NCI-H2196 treated with DMSO at 0.1 percent for 48 hours (cell line): ENCODE measurements around the gene KCNB1.

Experiments used
- DNase-seq: peaks from one replicate; lab custom pipeline; 2025; ENCODE audit not compliant: unreplicated experiment; lab: John Stamatoyannopoulos, UW

Gene KCNB1

DNA sequence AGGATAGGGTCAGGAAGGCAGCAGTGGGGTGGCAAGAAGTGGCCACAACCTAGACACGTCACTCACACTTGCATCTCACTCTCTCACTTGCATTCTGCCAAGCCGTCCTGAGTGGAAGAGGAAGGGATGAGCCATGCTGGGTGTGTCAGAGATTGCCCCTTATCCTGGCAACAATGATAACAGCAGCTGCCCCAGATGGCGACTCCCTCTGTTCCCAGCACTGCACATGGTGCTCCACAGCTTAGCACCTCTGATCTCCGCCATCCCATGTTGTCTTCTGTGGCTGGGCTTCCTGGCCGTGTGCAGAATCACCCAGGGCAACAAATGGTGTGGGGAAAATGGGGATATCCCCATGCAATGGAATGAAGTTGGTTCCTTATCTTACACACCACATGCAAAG, 11.1 kb downstream of the KCNB1 start:
- no peak for DNase-seq

DNA sequence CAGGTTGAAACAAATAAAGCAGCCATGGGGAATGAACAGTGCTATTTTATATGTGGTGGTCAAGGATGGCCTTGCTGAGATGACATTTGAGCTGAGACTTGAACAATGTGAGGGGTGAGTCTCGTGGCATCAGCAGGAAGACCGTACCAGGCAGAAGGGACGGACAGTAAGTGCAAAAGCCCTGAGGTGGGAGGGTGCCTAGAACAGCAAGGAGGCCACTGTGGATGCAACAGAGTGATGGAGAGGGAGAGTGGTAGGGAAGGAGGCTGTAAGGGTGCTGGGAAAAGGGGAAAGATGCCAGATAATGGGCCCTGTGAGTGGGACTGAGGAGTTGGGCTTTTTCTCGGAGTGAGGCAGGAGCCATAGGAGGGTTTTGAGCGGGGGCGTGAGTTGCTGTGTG, 11.5 kb downstream of the KCNB1 start:
- DNase-seq: no peak

- no peak for DNase-seq
Observed at GRCh38 chr20:49469060-49469459, 13.4 kb downstream of the KCNB1 start.

DNA sequence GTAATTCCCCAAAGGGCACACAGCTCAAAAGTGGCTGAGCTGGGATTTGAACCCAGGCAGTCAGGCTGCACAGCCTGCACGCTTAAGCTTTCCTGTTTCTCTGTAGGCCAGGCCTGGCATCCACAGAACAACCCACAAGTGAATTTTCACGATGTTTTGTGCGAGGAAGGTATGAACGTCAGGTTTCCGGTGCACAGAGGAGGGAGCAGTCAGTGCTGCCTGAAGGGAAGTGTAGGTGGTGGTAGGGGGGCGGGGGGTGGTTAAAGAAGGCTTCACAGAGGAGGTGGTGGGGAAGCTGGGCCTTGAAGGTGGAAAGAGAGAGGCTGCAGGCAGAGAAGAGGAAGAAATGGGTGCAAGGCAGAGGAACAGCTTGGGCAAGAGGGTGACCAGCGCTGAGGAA, 14.1 kb downstream of the KCNB1 start:
- DNase-seq: no peak

DNA sequence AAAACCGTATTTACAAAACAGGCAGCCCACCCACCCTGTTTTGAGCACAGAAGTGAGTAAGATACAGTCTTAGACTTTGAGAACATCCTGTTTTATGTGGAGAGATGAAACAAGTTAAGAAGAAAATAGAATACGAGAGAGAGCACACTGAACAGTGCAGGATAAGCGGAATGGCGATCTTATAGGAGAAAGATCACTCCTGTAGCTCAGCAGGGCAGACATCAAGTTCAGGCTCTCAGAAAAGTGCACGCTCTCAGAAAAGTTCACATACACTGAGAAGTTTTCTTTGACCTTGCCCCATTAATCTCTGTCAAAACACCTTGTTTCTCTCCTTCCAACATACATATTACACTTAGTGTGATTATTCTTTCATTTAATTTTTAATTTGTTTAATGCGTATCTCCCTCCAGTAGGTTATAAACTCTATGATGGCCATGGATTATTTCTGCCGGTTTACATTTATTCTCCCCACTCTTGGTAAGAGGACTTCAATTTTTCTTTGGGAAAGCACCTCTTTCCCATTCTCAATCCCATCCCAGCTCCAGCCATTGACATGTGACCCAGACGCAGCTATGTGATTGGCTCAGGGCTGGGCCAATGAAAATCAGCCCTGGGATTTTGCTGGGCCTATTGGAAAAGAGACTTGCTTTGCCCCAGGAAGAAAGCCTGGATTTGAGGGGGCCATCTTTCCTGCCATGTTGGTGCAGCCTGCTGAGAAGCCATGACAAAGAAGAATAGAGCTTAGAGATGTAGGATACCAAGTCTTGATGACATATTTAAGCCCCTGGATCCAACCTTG, 16.2 kb downstream of the KCNB1 start:
- no peak for DNase-seq

DNA sequence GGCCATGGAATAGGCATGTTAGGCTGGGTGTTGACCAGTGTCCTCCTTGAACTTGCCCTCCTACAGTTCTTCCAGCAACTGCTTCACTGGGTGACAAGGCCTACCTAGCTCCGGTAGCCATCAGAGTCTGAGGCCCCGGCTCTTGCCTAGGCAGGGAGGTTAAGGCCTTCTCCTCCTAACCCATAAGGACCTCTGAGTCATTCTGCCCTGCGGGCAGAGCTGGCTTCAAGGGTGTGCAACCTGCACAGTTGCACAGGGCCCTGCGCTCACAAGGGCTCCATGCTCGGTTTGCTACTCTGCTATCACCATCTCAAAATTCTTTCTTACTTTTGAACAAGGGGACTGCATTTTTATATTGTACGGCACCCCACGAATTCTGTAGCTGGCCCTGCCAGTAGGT, 17.9 kb downstream of the KCNB1 start:
- no peak for DNase-seq

GRCh38 chr20:49462626-49463025, 19.8 kb downstream of the KCNB1 start:
- no peak for DNase-seq

GRCh38 chr20:49461894-49462620, 20.4 kb downstream of the KCNB1 start:
- DNase-seq: no peak

- DNase-seq: peak; percentile 7
Observed at GRCh38 chr20:49460916-49461315, 21.6 kb downstream of the KCNB1 start.

DNA sequence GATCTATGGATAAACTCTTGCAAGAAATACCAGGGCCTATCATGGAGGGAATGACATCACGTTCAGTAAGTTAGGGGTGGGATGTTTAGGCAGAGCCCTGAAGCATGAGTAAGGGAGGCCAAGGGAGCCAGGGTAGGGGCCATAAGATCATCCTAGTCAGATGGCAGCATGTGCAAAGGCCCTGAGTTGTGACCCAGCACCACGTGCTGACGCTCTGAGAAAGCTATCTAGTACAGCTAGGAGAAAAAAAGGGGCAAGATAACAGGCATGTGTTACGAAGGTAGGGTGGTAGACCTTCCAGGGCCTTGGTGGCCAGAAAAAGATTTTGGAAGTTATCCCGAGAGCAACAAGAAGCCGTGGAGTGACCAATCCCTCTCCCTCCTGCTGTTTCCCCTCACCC, 22.3 kb downstream of the KCNB1 start:
- no peak for DNase-seq

DNA sequence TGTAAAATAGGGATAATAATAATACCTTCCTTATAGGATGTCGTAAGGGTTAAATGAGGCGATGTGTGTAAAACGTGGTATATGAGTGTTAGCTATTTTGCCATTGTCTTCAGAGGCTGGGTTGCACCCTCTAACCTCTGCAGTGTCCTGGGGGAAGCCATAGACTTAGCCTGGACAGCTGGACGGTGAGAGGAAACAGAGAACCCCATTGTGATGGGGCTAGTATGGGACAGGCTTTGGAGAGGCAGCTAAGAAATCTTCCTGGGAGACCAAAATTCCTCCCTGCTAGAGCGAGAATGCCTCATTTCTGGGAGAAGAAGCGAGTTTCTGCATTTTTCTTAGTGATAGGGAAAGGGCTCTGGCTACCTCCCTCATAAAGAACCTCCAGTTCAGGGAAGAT, 22.8 kb downstream of the KCNB1 start:
- DNase-seq: no peak

DNA sequence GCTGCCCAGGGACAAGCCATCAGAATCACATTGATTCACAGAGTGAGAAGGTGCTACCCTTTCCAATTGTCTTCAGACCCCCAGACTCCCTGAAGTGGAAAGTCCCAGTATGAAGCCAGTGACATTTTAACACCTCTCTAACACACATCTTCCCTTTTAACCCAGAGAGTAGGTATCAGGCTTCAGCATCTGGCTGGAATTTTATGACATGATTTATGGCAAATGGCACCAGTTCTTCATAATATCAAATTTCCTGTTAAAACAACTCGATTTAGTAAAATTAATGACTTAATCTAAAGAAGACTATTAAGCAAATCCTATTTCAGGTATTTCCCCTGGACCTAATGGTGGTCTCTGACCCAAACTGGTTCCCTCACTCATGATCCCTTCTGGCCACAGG, 25.0 kb downstream of the KCNB1 start:
- DNase-seq: no peak

GRCh38 chr20:49456646-49457045, 25.8 kb downstream of the KCNB1 start:
- no peak for DNase-seq

DNA sequence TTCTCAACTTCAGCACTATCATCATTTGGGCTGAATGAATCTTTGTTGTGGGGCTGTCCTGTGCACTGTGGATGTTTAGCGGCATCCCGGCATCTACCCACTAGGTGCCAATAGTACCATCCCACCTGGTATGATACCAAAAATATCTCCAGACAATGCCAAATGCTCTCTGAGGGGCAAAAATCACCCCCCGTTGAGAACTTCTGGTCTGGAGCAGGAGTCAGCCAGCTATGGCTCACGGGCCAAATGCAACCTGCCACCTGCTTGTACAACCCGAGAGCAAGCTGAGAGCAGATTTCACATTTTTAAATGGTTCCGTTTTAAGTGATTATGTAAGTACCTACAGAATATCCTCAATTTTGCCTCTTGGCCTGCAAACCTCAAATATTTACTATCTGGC, 26.8 kb downstream of the KCNB1 start:
- no peak for DNase-seq

DNA sequence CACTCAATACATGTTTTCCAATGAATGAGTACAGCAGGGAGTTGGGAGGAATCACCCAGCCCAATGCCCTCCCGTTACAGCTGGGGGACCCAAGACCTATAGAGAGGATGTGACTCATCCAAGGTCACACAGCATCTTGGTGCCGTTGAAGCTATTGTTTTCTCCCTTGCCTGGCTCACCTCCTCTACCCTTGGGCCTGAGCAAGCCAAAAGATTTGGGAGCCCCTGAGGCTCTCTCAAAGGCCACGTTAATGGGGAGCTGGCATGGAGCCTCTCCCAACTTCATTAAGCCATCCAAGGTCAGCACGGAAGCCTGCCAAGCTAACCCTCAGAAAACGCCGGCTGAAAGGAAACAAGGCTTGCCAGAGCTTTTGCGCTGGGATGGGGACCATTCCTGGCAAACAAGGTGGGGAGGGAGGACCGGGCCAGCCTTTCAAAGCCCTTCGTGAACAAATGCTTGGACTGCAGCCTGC, 30.4 kb downstream of the KCNB1 start:
- no peak for DNase-seq

- DNase-seq: no peak
Observed at GRCh38 chr20:49450281-49450721, 32.2 kb downstream of the KCNB1 start.

- DNase-seq: no peak
Observed at GRCh38 chr20:49448917-49449316, 33.6 kb downstream of the KCNB1 start.

GRCh38 chr20:49447946-49448809, 34.3 kb downstream of the KCNB1 start:
- DNase-seq: no peak

DNA sequence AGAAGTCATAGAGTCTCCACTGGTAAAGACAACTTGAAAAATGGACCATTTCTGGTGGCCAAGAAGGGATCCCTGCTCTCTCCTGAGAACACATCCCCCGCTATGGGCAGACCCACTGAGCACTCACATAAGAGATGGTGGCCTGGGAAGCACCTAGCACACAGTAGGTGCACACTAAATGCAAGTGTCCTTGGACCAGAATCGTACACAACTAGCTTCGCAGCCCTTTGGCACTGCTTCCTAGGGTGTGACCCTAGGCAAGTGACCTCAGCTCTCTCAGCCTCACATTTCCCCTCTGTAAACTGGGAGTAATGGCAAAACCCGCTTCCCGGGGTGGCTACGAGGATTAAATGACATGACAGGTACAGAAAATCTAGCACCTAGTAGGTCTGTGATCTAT, 35.1 kb downstream of the KCNB1 start:
- DNase-seq: no peak

DNA sequence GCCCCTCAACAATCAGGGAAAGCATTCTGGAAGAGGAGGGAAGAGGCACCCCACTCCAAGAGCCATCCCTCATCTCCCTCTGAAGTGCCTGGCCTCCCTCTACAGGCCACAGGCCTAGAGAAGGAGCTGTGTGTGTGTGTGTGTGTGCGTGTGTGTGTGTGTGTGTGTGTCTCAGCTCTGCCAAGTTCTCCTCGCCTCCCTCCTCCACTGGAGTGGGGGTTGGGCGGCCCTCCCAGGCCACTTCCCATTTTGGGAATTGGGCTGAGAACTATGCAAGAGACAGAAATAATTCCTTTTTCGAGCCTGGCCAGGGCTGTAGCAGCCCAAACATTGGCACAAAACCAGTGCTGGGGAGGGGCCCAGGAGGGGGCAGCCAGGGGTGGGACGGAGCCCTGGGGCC, 35.7 kb downstream of the KCNB1 start:
- DNase-seq: no peak

GRCh38 chr20:49446080-49446479, 36.4 kb downstream of the KCNB1 start:
- DNase-seq: no peak
